K562 (cell line): Measurements from ENCODE around the gene PLCB3. TPM values are rescaled to one million over a fixed set of nuclear protein-coding genes. Genes with fewer than 3 reads are reported as not detected.

Experiments used
- BRD4 ChIP-seq: fragments of 200-600 bp; sonication (generic); IDR thresholded peaks from 2 replicates; pipeline ENCODE4 v1.6.1; 2017; ENCODE audit warnings: inconsistent platforms
- CCAR2 ChIP-seq: fragments of 200-400 bp; formaldehyde crosslinking; IDR thresholded peaks from 2 replicates; pipeline ENCODE4 v1.6.1; 2017; ENCODE audit warnings: mild to moderate bottlenecking, low read depth, low read length
- CEBPG ChIP-seq, 3 experiments: fragments of 200-800 bp in 1 of 3; sonication (Bioruptor generic) in 1 of 3; sonication (generic) in 1 of 3; formaldehyde crosslinking in 1 of 3; IDR thresholded peaks in 2 of 3; conservative IDR thresholded peaks in 1 of 3; 2 replicates each; pipeline versions ENCODE4 v1.6.1 to v1.8.0; 2016 to 2022; ENCODE audit warnings: missing compliant biosample characterization in 2 of 3, missing genetic modification characterization in 2 of 3, mild to moderate bottlenecking in 1 of 3, missing genetic modification reagents in 1 of 3
- DPF2 ChIP-seq: fragments of 450-650 bp; IDR thresholded peaks from 2 replicates; pipeline ENCODE4 v1.6.1; 2016
- GABPA ChIP-seq: fragments of 200-800 bp; sonication (Bioruptor generic); conservative IDR thresholded peaks from 2 replicates; pipeline ENCODE4 v1.6.1; 2016; ENCODE audit warnings: low read depth, missing genetic modification characterization, missing compliant biosample characterization
- KLF10 ChIP-seq: fragments of 250-450 bp; sonication (Bioruptor Pico); IDR thresholded peaks from 2 replicates; pipeline ENCODE4 v1.6.1; 2021; ENCODE audit warnings: matching md5 sums
- MXI1 ChIP-seq: IDR thresholded peaks from 2 replicates; pipeline ENCODE4 v1.6.1; 2011; ENCODE audit warnings: low read depth, mild to moderate bottlenecking, improper control_type of control experiment, low read length
- PHB ChIP-seq: fragments of 250-450 bp; sonication (Bioruptor Pico); IDR thresholded peaks from 2 replicates; pipeline ENCODE4 v1.5.0; 2021
- RNF2 ChIP-seq: sonication (generic); IDR thresholded peaks from 2 replicates; pipeline ENCODE4 v1.6.1; 2016
- SIRT6 ChIP-seq: IDR thresholded peaks from one replicate; pipeline ENCODE4 v1.6.1; 2012; ENCODE audit warnings: low read depth, mild to moderate bottlenecking, control low read depth, inconsistent platforms, low read length, moderate library complexity
- SMAD3 ChIP-seq: fragments of 450-650 bp; formaldehyde crosslinking; conservative IDR thresholded peaks from 2 replicates; pipeline ENCODE4 v1.4.0; 2020; ENCODE audit warnings: mild to moderate bottlenecking
- SMC3 ChIP-seq: conservative IDR thresholded peaks from 2 replicates; pipeline ENCODE4 v1.6.1; 2011; ENCODE audit warnings: low read depth, low read length, improper control_type of control experiment; ENCODE audit not compliant: insufficient read depth
- SRF ChIP-seq, 2 experiments: fragments of 250-450, 450-650 bp in 1 of 2; sonication (Bioruptor Pico) in 1 of 2; sonication (generic) in 1 of 2; formaldehyde crosslinking; IDR thresholded peaks; 2 replicates each; pipeline versions ENCODE4 v1.5.0 to v1.5.1; 2020 to 2022; ENCODE audit warnings: mild to moderate bottlenecking in 1 of 2, missing genetic modification reagents in 1 of 2
- SRSF1 ChIP-seq: fragments of 200-400 bp; formaldehyde crosslinking; IDR thresholded peaks from 2 replicates; pipeline ENCODE4 v1.6.1; 2017; ENCODE audit warnings: mild to moderate bottlenecking, low read depth, low read length, moderate library complexity
- ZBTB17 ChIP-seq: fragments of 450-650 bp; formaldehyde crosslinking; IDR thresholded peaks from 2 replicates; pipeline ENCODE4 v1.4.0; 2020; ENCODE audit warnings: mild to moderate bottlenecking
- ZKSCAN1 ChIP-seq: fragments of 150-350 bp; IDR thresholded peaks from 2 replicates; pipeline ENCODE4 v1.6.1; 2016; ENCODE audit warnings: low read depth, low read length
- ZNF184 ChIP-seq: sonication (generic); formaldehyde crosslinking; IDR thresholded peaks from 2 replicates; pipeline ENCODE4 v1.5.0; 2020; ENCODE audit warnings: missing genetic modification reagents
- ZNF384 ChIP-seq: IDR thresholded peaks from 2 replicates; pipeline ENCODE4 v1.6.1; 2012; ENCODE audit warnings: low read depth, low read length, improper control_type of control experiment
- ZNF436 ChIP-seq: fragments of 250-450, 450-650 bp; sonication (Bioruptor Pico); formaldehyde crosslinking; IDR thresholded peaks from 2 replicates; pipeline ENCODE4 v1.7.0; 2020; ENCODE audit warnings: mild to moderate bottlenecking
- polyA plus RNA-seq, 8 experiments: library from polyadenylated mRNA; depleted of rRNA in 4 of 8; stranded (reverse) in 5 of 8; unstranded in 3 of 8; fragments of >200 nt; fragmentation: Nextera tagmentation in 2 of 8; fragmentation: Illumina TruSeq in 1 of 8; extraction: Ambion mirVana in 2 of 8; extraction: Trizol in 1 of 8; gene quantifications; 2 replicates each; pipeline versions ENCODE4 v1.2.1 to v1.2.3, GENCODE V29; 2011 to 2014; ENCODE audit warnings: inconsistent platforms in 1 of 8, missing spikeins in 1 of 8
- total RNA-seq, 7 experiments: library from RNA; depleted of rRNA in 6 of 7; stranded (reverse); fragments of >200 nt in 6 of 7; fragmentation: Illumina TruSeq in 2 of 7; extraction: Trizol in 2 of 7; gene quantifications; 2 replicates each; pipeline versions ENCODE4 v1.2.1 to v1.2.3, GENCODE V29; 2011 to 2021; ENCODE audit warnings: low replicate concordance in 1 of 7
- TF ChIP-seq, protein P1 (sequence below): fragments of 250-450 bp; sonication (Bioruptor Pico); IDR thresholded peaks from 2 replicates; pipeline ENCODE4 v1.4.0; 2020; ENCODE audit warnings: mild to moderate bottlenecking
- TF ChIP-seq, protein P2 (sequence below), 2 experiments: fragments of 450-650 bp; conservative IDR thresholded peaks; 2 replicates each; pipeline ENCODE4 v1.6.1; 2017; ENCODE audit warnings: mild to moderate bottlenecking in 2 of 2, moderate library complexity in 2 of 2
- TF ChIP-seq, protein P3 (sequence below): IDR thresholded peaks from 2 replicates; pipeline ENCODE4 v1.6.1; 2016; ENCODE audit warnings: missing genetic modification characterization, missing compliant biosample characterization
- TF ChIP-seq, protein P4 (sequence below): fragments of 250-450 bp; sonication (Bioruptor Pico); IDR thresholded peaks from 2 replicates; pipeline ENCODE4 v1.8.0; 2021; ENCODE audit warnings: borderline replicate concordance, mild to moderate bottlenecking, moderate library complexity; ENCODE audit not compliant: poor library complexity, severe bottlenecking

PLCB3 gene
- total and polyA plus RNA-seq, 9 of the 15 experiments (the other 6 are each of a cell fraction or from before 2014, with no cell fraction given): 0.31 to 44.8 (median 14.6) TPM

DNA sequence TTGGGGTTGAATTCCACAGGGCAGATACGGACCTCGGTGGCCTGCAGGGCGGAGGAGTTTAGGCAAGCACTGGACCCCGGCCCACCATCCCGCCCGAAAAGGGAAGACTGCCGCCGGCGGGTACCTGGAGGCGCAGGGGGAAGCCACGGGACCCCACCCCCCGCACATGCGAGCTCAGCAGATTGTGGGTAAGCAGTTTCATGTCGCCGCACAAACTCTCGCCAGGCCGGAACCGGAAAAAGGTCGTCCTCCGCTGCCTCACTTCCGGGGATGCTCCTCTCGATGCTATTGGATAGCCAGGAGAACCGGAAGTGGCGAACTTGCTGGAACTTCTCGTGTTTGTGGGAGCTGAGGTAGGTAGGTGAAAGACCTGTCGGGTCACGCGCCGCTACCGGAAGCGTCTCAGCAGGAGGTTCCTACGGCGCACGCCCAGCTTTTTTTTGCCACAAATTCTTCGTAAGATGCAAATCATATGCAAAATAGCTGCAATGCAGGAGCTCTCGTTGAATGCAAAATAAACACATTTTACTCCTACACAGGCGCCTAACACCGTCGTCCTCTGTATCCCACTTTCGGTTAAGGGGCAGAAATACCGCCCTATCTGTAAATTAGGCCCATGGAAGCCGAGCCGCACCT, 66.1 kb downstream of the PLCB3 start, which contains the start of gene TRMT112 (continued):
- TF ChIP-seq, protein P1, sequence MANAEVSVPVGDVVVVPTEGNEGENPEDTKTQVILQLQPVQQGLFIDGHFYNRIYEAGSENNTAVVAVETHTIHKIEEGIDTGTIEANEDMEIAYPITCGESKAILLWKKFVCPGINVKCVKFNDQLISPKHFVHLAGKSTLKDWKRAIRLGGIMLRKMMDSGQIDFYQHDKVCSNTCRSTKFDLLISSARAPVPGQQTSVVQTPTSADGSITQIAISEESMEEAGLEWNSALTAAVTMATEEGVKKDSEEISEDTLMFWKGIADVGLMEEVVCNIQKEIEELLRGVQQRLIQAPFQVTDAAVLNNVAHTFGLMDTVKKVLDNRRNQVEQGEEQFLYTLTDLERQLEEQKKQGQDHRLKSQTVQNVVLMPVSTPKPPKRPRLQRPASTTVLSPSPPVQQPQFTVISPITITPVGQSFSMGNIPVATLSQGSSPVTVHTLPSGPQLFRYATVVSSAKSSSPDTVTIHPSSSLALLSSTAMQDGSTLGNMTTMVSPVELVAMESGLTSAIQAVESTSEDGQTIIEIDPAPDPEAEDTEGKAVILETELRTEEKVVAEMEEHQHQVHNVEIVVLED: no peak
- TF ChIP-seq, protein P2, sequence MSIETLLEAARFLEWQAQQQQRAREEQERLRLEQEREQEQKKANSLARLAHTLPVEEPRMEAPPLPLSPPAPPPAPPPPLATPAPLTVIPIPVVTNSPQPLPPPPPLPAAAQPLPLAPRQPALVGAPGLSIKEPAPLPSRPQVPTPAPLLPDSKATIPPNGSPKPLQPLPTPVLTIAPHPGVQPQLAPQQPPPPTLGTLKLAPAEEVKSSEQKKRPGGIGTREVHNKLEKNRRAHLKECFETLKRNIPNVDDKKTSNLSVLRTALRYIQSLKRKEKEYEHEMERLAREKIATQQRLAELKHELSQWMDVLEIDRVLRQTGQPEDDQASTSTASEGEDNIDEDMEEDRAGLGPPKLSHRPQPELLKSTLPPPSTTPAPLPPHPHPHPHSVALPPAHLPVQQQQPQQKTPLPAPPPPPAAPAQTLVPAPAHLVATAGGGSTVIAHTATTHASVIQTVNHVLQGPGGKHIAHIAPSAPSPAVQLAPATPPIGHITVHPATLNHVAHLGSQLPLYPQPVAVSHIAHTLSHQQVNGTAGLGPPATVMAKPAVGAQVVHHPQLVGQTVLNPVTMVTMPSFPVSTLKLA (conservative IDR thresholded peaks at IDR 0.05): peak; percentile 78 to 89
- no peak; the same call in 1 of the 2 replicates for TF ChIP-seq MXI1
- TF ChIP-seq SRF (CRISPR knock-in tag; IDR thresholded peaks at IDR 0.05): no peak
- TF ChIP-seq SMAD3 (CRISPR knock-in tag): no peak
- peak; percentile 33; the same call in 1 of the 2 replicates for TF ChIP-seq DPF2
- peak; percentile 16 for TF ChIP-seq BRD4
- no peak for TF ChIP-seq SRSF1
- no peak for TF ChIP-seq ZBTB17
- TF ChIP-seq, protein P3, sequence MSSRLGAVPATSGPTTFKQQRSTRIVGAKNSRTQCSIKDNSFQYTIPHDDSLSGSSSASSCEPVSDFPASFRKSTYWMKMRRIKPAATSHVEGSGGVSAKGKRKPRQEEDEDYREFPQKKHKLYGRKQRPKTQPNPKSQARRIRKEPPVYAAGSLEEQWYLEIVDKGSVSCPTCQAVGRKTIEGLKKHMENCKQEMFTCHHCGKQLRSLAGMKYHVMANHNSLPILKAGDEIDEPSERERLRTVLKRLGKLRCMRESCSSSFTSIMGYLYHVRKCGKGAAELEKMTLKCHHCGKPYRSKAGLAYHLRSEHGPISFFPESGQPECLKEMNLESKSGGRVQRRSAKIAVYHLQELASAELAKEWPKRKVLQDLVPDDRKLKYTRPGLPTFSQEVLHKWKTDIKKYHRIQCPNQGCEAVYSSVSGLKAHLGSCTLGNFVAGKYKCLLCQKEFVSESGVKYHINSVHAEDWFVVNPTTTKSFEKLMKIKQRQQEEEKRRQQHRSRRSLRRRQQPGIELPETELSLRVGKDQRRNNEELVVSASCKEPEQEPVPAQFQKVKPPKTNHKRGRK (tag): no peak
- TF ChIP-seq ZNF436: no peak
- TF ChIP-seq KLF10: no peak
- no peak for TF ChIP-seq SIRT6
- TF ChIP-seq RNF2: 0 out of 2 replicates have a peak, but pooled peaks have one; percentile 7
- peak; percentile 81 for TF ChIP-seq ZNF384
- TF ChIP-seq ZKSCAN1: no peak; the same call in 1 of the 2 replicates
- TF ChIP-seq, protein P4, sequence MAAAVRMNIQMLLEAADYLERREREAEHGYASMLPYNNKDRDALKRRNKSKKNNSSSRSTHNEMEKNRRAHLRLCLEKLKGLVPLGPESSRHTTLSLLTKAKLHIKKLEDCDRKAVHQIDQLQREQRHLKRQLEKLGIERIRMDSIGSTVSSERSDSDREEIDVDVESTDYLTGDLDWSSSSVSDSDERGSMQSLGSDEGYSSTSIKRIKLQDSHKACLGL (CRISPR knock-in tag): no peak
- peak; percentile 28; the same call in 1 of the 2 replicates for TF ChIP-seq CEBPG (CRISPR knock-in tag; IDR thresholded peaks at IDR 0.05)
- no peak for TF ChIP-seq CEBPG (tag; conservative IDR thresholded peaks at IDR 0.05 in 1 of 2, IDR thresholded peaks at IDR 0.05 in 1 of 2)
- TF ChIP-seq PHB (CRISPR knock-in tag): no peak
- TF ChIP-seq SMC3: no peak
- TF ChIP-seq ZNF184 (CRISPR knock-in tag): no peak
- no peak for TF ChIP-seq CCAR2
- peak; percentile 99 for TF ChIP-seq GABPA (tag)
